ENCODE results near the gene DTNBP1.

The DTNBP1 gene

GRCh38 chr6:15480525-15480924 is 182.3 kb downstream of the DTNBP1 start:
- no peak for DNase-seq (ENCODE audit: low spot score)

DNA sequence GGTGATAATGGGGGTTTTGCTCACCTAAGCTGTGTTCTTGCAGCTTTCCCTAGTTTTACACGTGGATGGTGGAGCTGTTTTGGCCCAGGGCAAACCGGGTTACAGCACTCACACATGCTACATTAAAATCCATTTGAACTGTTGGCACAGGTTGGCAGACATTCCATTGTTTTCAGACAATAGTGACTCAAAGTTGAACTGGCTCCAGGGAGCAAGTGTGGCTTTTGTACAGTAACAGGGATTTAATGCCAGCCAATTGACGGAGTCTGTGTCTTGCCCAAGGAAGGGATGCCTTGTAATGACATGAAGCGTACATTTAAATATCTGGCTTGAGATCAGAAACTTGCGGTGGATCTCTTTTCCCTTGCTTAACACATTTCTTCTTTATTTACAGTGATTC is 183.1 kb downstream of the DTNBP1 start:
- in situ Hi-C loops (cut with MboI; ENCODE audit: low pct_unique_long_range_greater_than_20kb, low sequenced_read_pairs, unreplicated experiment), result no loop called here
- DNase-seq (ENCODE audit: low spot score), result no peak

More at GRCh38 chr6:15480525-15480924, 182.3 kb downstream of the DTNBP1 start:
- in situ Hi-C loops (cut with MboI; ENCODE audit: low pct_unique_long_range_greater_than_20kb, low sequenced_read_pairs, unreplicated experiment), result no loop called here
- TF ChIP-seq CTCF (IDR thresholded peaks at IDR 0.05; ENCODE audit: extremely low read depth, insufficient read depth, missing control alignments), result no peak

GRCh38 chr6:15477746-15478145 is 185.1 kb downstream of the DTNBP1 start:
- in situ Hi-C loops (cut with MboI; ENCODE audit: low pct_unique_long_range_greater_than_20kb, low sequenced_read_pairs, unreplicated experiment), result no loop called here
- no peak for DNase-seq (ENCODE audit: low spot score)
- TF ChIP-seq CTCF (IDR thresholded peaks at IDR 0.05; ENCODE audit: extremely low read depth, insufficient read depth, missing control alignments), result no peak

More for the DNA sequence above, 183.1 kb downstream of the DTNBP1 start:
- no peak for TF ChIP-seq CTCF (IDR thresholded peaks at IDR 0.05; ENCODE audit: extremely low read depth, insufficient read depth, missing control alignments)

DNA sequence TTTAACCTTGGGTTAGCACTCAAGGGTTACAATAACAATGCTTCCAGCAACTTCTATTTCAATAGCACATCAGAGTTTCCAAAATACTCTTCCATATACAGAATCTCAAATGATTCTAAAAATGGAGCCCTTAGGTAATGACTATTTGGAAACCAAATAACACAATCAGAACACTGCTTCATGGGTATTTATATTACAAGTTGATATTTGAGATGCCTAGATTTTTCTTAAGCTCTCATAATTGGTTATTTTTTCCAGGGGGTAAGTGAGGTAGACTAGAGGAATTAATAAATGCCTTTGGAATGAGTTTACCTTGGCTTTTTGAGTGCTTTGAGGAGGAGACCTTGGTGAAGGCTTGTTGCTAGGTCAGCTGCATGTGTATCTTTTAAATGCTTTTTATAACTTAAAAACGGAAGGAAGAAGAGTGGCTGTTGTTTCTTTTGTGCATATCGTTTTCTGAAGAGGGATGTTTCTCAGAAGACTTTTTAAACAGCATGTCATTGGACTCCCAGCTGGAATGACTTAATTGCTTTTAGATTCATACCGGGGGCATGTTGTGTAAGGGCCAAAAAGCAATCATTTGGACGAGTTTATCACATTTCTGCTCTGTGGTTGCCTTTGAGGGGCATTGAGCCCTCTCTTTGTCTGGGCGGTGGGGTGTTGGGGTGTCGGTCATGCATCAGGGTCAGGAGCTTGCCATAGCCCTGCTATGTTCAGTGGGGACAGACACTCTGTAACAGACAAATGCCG is 186.0 kb downstream of the DTNBP1 start:
- no peak for TF ChIP-seq CTCF (IDR thresholded peaks at IDR 0.05; ENCODE audit: extremely low read depth, insufficient read depth, missing control alignments)
- in situ Hi-C loops (cut with MboI; ENCODE audit: low pct_unique_long_range_greater_than_20kb, low sequenced_read_pairs, unreplicated experiment), result no loop called here
- DNase-seq (ENCODE audit: low spot score), result no peak

- in situ Hi-C loops (cut with MboI; ENCODE audit: low pct_unique_long_range_greater_than_20kb, low sequenced_read_pairs, unreplicated experiment), result no loop called here
- DNase-seq (ENCODE audit: low spot score), result no peak
- no peak for TF ChIP-seq CTCF (IDR thresholded peaks at IDR 0.05; ENCODE audit: extremely low read depth, insufficient read depth, missing control alignments)
These were observed 187.0 kb downstream of the DTNBP1 start for GRCh38 chr6:15475872-15476271.

- in situ Hi-C loops (cut with MboI; ENCODE audit: low pct_unique_long_range_greater_than_20kb, low sequenced_read_pairs, unreplicated experiment), result no loop called here
- TF ChIP-seq CTCF (IDR thresholded peaks at IDR 0.05; ENCODE audit: extremely low read depth, insufficient read depth, missing control alignments), result no peak
- no peak for DNase-seq (ENCODE audit: low spot score)
These were observed 187.6 kb downstream of the DTNBP1 start for GRCh38 chr6:15475261-15475660.

All from GM13977 (cell line).